Ascending aorta (tissue), 2 donors: ENCODE results near the gene EFCAB7. TPM values are rescaled to one million over a fixed set of nuclear protein-coding genes. Genes with fewer than 3 reads are reported as not detected.
A peak's percentile ranks its signal among the peaks of the same experiment; 100 is the strongest.

Source experiments
- DNase-seq, 2 donors: peaks; one replicate each; pipeline ENCODE4 v3.0.0-alpha.2; 2019; ENCODE audit warnings: low spot score in 2 of 2
- H3K27ac ChIP-seq, 2 donors: fragments of 200-600 bp; sonication (generic); one replicate each; pipeline ENCODE4 v1.5.1; 2016 to 2017; ENCODE audit warnings: mild to moderate bottlenecking in 1 of 2
- H3K27me3 ChIP-seq: fragments of 200-600 bp; sonication (generic); one replicate; pipeline ENCODE4 v1.5.1; 2017
- H3K36me3 ChIP-seq, 2 donors: fragments of 200-600 bp; sonication (generic); one replicate each; pipeline ENCODE4 v1.5.1; 2016
- H3K4me1 ChIP-seq, 2 donors: fragments of 200-600 bp; sonication (generic); one replicate each; pipeline ENCODE4 v1.5.1; 2016 to 2017; ENCODE audit warnings: mild to moderate bottlenecking in 1 of 2
- H3K4me3 ChIP-seq, 2 donors: fragments of 200-600 bp; sonication (generic); one replicate each; pipeline ENCODE4 v1.5.1; 2016 to 2017; ENCODE audit warnings: mild to moderate bottlenecking in 1 of 2
- H3K9me3 ChIP-seq, 2 donors: fragments of 200-600 bp; sonication (generic); one replicate each; pipeline ENCODE4 v1.5.1; 2016
- intact Hi-C: fragments of 100-400 bp; cut with DNase I; formaldehyde crosslinking; loops from one replicate; pipeline ENCODE4 v1.15.1; 2023
- total RNA-seq: library from RNA; depleted of rRNA; stranded (reverse); fragments of >200 nt; gene quantifications from one replicate; pipeline ENCODE4 v1.1.0, GENCODE V29; 2016
- TF ChIP-seq, protein P1 (sequence below), 3 experiments: fragments of 200-600 bp in 2 of 3; fragments of 450-650 bp in 1 of 3; sonication (generic) in 2 of 3; IDR thresholded peaks; one replicate each; pipeline ENCODE4 v1.5.1; 2016 to 2019; ENCODE audit warnings: antibody characterized with exemption in 3 of 3, mild to moderate bottlenecking in 1 of 3, moderate library complexity in 1 of 3

EFCAB7 gene
- total RNA-seq, 1 donor from 2014 or later: 0.32 TPM

GRCh38 chr1:63618011-63618410 is 94.7 kb downstream of the EFCAB7 start:
- Histone ChIP-seq H3K4me3 (no peak overlapping the region), H3K36me3 (no peaks in the 10 kb centered on the region), H3K27ac (peak overlapping the region in 1 of 2 donors; percentile 9), H3K9me3 (no peaks in the 10 kb centered on the region), H3K27me3 (no peaks in the 10 kb centered on the region), H3K4me1 (peaks cover 0 to 20% of the 10 kb centered on the region in 2 donors)
- TF ChIP-seq, protein P1, sequence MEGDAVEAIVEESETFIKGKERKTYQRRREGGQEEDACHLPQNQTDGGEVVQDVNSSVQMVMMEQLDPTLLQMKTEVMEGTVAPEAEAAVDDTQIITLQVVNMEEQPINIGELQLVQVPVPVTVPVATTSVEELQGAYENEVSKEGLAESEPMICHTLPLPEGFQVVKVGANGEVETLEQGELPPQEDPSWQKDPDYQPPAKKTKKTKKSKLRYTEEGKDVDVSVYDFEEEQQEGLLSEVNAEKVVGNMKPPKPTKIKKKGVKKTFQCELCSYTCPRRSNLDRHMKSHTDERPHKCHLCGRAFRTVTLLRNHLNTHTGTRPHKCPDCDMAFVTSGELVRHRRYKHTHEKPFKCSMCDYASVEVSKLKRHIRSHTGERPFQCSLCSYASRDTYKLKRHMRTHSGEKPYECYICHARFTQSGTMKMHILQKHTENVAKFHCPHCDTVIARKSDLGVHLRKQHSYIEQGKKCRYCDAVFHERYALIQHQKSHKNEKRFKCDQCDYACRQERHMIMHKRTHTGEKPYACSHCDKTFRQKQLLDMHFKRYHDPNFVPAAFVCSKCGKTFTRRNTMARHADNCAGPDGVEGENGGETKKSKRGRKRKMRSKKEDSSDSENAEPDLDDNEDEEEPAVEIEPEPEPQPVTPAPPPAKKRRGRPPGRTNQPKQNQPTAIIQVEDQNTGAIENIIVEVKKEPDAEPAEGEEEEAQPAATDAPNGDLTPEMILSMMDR (IDR thresholded peaks at IDR 0.05): no peak
- intact Hi-C loops: loop anchor here (5.0 kb wide), 4 partner anchors 54 to 304 kb away; no protein-coding TSS in a partner anchor
- no peak for DNase-seq

DNA sequence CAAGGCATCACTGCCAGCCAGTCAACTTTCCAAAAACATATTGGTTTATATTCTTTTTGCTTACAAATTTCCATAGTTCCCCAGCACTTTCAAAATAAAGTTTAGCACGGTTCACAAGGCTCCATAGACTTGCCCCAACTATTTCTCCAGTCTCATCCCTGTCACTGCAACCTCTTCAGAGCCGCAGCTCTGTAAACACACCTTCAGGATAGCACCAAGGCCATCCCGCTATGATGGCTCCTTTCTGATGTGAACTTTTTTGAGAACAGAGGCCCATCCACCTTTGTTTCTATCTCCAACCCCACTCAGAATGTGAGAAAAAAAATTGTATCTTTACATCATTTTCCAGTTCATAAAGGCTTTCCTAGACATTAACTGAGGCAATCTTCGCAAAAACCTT is 96.2 kb downstream of the EFCAB7 start:
- H3K4me1 ChIP-seq: peaks cover 0 to 24% of the 10 kb centered on the region in 2 donors
- no peak overlapping the region for H3K4me3 ChIP-seq
- peak overlapping the region; percentile 1 to 14 for H3K27ac ChIP-seq
- intact Hi-C loops: loop anchor here (5.0 kb wide), 4 partner anchors 53 to 303 kb away; no protein-coding TSS in a partner anchor
- TF ChIP-seq, protein P1 (IDR thresholded peaks at IDR 0.05): no peak
- no peaks in the 10 kb centered on the region for H3K36me3 ChIP-seq
- no peak for DNase-seq
- H3K27me3 ChIP-seq: no peaks in the 10 kb centered on the region
- no peaks in the 10 kb centered on the region for H3K9me3 ChIP-seq

- Histone ChIP-seq H3K27ac (peak overlapping the region; percentile 53 to 66), H3K27me3 (no peaks in the 10 kb centered on the region), H3K36me3 (no peaks in the 10 kb centered on the region), H3K9me3 (no peaks in the 10 kb centered on the region), H3K4me3 (no peak overlapping the region), H3K4me1 (peaks cover 0 to 31% of the 10 kb centered on the region in 2 donors)
- no peak for DNase-seq
- TF ChIP-seq, protein P1 (IDR thresholded peaks at IDR 0.05): no peak
- intact Hi-C loops: no loop called here
These were observed 97.3 kb downstream of the EFCAB7 start for GRCh38 chr1:63620671-63621070.

DNA sequence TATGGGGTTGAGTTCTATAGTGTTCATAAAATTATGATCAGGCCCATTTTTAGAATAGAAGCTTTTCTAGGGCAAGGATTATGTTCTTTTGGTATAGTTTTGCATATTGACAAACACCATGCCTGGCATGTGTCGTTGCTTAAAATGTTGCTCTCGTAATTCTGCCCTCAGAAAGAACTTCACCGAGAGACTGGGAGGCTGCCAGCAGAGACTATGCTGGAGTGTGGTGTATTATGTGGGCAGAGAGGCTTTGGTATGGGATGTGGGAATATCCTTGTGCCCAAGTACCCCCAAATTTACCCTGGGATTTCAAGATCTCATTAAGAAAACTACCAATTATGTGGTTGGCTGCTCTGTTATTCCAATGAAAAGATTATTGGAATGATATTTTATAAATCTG is 97.8 kb downstream of the EFCAB7 start:
- peak overlapping the region; percentile 53 to 66 for H3K27ac ChIP-seq
- no peaks in the 10 kb centered on the region for H3K9me3 ChIP-seq
- no peaks in the 10 kb centered on the region for H3K27me3 ChIP-seq
- intact Hi-C loops: no loop called here
- H3K36me3 ChIP-seq: no peaks in the 10 kb centered on the region
- peaks cover 0 to 34% of the 10 kb centered on the region in 2 donors for H3K4me1 ChIP-seq
- no peak for DNase-seq
- TF ChIP-seq, protein P1 (IDR thresholded peaks at IDR 0.05): no peak
- H3K4me3 ChIP-seq: no peak overlapping the region

GRCh38 chr1:63621698-63622097 is 98.4 kb downstream of the EFCAB7 start:
- no peak overlapping the region for H3K4me3 ChIP-seq
- intact Hi-C loops: no loop called here
- H3K36me3 ChIP-seq: no peaks in the 10 kb centered on the region
- no peaks in the 10 kb centered on the region for H3K9me3 ChIP-seq
- peaks cover 0 to 30% of the 10 kb centered on the region in 2 donors for H3K4me1 ChIP-seq
- peak overlapping the region; percentile 53 to 66 for H3K27ac ChIP-seq
- no peaks in the 10 kb centered on the region for H3K27me3 ChIP-seq
- peak; percentile 13 to 82 for DNase-seq
- TF ChIP-seq, protein P1 (IDR thresholded peaks at IDR 0.05): no peak

Other genes with a start within 250 kb of the EFCAB7 start
- not detected for gene FOXD3, start 201.0 kb upstream of the EFCAB7 start, total RNA-seq
- 5.7 TPM for gene ALG6, start 155.9 kb upstream of the EFCAB7 start, total RNA-seq
- 4.2 TPM for gene ITGB3BP, start 300 bp upstream of the EFCAB7 start, total RNA-seq
- 23.7 TPM for gene PGM1, start 69.9 kb downstream of the EFCAB7 start, total RNA-seq